GM18526 (cell line): ENCODE results near the gene SMIM38.

Experiments
- POLR2A ChIP-seq: IDR thresholded peaks from 3 replicates; pipeline ENCODE4 v1.6.1; 2011; ENCODE audit not compliant: insufficient read length; ENCODE audit errors: extremely low read depth

Gene SMIM38

DNA sequence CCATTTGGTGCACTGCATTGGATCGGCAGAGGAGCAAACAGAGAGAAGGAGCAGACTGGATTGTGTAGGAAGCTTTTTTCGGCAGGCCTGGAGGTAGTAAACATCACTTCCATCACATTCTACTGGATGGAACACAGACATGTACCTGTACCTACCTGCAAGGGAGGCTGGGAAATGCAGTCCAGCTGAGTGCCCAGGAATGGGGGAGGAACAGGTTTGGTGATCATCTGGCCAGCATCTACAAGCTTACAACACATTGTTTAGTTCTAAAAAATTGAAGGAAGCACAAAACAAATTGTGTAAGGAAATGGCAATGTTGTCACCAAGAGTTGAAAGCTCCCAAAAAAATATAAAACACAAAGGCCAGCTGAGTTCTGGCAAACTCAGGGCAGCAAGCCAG is 19.1 kb downstream of the SMIM38 start:
- TF ChIP-seq POLR2A, result no peak

DNA sequence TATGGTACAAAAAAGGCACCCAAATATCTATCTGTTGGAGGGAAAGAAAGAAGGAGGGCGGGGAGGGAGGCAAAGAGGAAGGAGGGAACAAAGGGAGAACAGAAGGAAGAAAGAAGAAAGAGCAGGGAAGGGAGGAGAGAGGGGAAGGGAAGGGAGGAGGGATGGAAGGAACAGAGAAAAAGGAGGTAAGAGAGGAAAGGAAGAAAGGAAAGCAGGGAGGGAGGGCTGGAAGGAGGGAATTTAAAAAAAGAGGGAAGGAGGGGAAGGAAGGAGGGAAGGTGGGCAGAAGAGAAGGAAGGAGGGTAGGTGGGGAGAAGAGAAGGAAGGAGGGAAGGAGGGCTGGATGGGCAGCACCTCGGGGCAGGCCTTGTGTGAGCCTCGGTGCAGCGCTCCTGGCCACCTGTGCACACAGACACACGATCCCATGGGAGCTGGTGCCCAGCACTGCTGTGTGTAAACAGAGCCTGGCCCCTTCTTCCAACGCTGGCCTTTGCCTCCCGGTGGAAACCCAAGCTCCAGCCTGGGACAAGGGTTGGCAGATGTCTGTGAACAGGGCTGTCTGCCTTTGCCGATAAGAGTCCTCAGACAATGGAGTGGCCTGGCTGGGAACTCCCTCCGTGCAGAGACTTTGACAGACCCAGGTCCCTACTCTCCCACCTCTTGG is 23.2 kb downstream of the SMIM38 start:
- TF ChIP-seq POLR2A, result no peak

DNA sequence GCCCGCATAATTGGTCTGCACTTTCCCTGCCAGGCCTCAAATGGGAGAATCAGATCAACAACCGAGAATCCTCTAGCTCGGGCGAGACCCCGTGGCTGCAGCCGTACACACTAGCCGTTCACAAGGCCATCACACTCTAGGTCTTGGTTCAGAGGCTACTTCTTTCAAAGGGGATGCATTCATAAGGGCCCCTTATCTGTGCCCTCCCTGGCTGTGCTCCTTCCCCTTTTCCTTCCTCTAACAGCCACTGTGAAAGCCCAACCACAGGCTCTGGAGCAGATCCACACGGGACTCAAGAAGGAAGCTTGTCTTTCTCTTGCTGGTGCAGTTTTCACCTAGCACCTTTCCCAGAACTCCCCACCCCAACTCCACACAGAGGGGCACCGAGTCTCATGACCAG is 24.5 kb downstream of the SMIM38 start:
- no peak for TF ChIP-seq POLR2A

DNA sequence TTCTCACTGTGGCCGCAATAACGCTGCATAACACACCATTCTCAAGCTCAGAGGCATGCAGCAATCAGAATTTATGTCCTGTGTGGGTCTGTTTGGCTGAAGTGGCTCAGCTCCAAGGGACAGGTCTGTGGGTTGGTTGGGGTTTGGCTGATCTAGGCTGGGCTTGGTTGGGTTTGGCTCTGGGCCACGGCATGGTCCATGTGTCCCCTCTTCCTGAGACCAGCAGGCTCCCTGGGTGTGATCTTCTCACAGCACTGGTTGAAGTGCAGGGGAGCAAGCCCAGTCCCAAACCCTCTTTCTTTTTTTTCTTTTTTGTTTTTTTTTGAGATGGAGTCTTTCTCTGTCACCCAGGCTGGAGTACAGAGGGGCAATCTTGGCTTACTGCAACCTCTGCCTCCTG is 25.0 kb downstream of the SMIM38 start:
- TF ChIP-seq POLR2A, result no peak

DNA sequence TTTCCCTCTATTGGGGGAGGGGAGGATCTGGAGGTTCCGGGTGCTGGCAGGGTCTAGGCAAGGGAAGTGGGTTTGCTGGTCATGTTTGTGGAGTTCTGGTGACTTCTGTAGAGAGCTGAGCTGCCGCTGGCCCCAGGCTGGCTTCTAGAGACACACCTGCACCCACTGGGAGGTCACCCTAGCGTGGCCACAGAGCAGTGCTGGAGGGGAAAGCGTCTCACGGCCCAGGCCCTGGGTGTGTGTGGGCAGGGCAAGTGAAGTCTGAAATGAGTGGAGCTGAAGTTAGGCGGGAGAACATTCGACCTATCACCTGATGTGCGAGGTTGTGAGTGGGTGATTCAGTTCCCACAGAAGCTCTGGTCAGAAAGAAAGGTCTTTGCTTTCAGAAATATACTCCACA is 27.9 kb downstream of the SMIM38 start:
- no peak for TF ChIP-seq POLR2A

DNA sequence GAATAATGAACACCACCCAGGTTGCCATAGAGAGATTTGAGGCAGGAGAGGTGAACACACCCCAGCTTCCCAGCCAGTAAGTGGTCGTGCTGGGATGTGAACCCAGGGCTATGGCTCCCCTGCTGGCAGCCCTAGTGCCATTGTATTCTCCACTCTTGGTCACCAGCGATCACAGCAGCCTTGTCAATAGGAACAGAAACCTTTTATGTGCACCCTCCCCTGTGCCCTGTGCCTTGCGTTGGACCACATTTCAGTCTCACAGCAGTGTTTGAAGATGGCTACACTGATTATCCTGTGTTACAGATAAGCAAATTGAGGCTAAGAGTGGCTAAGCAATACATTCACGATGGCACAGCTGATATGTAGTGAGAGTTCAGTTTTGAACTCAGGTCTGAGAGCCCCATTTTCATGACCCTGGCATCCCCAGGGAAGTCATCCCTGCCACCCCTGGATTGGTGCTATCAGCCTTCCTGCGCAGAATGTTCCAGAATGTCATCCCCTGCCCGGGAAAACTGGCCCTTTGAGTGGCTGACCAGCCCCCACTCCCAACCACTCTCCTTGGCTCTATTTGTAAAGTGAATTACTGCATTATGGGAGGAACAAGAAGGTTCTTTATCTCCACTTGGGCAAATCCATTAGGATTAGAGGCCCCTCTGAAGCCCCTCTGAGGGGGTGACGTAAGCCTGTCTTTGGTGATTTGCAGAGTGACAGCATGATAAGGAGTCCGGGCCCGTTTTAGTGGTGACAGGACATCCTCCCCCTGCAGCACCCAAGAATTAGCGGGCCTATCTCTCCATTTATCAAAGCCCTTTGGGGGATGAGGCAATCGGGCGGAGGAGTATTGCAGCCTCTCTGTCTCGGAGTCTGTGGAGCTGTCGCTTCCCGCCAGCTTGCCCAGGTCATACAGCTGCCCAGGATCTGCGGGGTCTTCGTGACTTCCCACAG is 30.9 kb downstream of the SMIM38 start:
- no peak for TF ChIP-seq POLR2A

DNA sequence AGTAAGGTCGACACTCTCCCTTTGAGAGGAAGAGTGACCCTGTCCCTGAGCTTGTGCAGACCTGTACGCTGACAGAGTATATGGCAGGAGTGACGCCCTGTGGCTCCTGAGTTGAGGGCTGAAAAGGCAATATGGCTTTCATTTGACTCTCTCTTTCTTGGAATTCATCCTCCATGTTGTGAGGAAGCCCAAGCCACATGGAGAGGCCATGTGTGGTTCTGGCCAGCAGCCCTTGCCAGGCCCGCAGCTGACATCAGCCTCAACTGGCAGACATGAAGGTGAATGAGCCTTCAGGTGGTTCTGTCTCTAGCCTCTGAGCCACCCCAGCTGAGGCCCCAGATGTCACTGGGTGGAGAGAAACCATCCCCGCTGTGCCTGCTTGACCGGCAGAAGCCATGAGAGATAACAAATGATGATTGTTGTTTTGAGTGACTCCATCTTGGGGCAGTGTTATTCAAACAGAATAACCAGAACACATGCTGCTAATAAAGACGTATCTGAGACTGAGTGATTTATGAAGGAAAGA is 31.9 kb downstream of the SMIM38 start:
- TF ChIP-seq POLR2A, result no peak

DNA sequence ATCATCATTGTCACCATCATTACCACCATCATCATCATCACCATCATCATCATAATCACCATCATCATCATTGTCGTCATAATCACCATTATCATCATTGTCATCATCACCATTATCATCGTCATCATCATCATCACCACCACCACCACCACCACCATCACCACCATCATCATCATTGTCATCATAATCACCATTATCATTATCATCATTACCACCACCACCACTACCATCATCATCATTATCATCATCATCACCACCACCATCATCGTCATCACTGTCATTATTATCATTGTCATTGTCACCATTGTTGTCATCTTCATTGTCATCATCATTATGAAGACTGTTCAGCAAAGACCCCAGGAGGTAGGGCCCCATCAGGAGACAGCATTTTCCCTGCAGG is 33.3 kb downstream of the SMIM38 start:
- TF ChIP-seq POLR2A, result no peak

DNA sequence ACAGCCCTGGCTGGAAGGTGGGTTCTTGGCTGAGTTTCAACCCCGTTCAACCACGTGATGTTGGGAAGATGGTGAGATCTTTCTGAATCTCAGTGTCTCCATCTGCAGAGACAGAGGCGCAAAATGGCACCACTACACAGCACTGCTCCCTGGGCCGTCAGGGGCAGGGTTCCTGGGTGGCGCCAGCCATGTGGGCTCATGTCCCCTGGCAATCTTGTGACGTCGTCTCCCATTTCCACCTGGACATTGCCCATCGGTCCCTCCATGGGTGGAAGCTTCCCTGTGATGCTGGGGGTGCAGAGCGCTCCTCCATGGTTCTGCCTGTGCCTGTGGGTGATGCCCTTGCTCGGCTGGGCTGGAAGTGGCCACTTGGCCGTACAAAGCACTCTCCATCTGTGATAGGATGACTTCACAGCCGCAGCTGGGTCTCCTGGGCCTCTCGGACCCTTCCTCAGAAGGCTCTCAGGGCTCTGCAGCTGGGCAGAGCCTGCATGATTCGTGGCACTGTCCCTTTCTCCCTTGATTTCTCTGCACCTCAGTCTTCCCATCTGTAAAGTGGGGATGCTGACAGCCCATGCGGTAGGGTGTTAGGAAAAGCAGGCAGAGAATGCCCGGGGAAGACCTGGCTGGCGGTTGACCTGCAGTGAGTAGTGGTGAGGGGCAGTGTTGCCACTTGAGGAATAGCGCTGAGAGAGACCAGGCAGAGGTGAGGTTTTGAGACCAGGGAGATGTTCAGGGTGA is 35.2 kb downstream of the SMIM38 start:
- no peak for TF ChIP-seq POLR2A

DNA sequence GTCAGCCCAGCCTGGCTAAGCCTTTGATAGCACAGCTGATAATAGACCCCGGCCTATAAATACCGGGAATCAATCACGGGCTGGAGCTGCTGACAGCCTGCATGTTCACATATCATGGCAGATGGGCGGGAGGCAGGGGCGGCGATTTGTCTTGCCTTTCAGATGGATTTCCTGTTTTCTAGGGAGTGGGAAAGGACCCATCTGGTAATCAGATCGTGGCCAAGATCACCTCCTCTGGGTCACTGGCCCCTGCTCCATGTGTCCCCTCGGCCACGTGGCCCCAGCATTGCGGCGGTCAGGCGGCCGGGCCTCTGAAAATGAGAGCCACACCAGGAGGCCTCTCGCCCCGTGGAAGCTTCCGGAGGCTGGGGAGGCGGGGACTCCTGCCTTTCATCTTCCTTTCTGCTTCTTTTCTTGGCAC is 36.6 kb downstream of the SMIM38 start:
- TF ChIP-seq POLR2A, result no peak

DNA sequence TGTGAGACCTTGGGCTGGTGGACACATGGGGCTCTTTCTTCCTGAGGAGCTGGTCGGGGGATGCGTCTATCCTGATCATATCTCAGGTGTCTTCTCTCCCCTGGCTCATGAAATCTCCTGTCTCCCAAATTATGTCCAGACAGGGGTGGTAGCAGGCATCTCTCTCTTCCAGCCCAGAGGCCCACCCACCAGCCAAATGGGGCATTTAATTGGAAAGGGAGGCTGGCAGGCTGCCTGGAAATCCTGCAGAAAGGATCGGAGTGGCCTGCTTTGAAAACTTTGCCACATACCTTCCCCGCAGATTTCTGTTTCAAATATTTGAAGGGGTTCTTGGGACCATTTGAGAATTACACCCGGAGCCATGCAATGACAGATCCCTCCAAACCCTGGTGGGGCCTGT is 37.4 kb downstream of the SMIM38 start:
- TF ChIP-seq POLR2A, result no peak

DNA sequence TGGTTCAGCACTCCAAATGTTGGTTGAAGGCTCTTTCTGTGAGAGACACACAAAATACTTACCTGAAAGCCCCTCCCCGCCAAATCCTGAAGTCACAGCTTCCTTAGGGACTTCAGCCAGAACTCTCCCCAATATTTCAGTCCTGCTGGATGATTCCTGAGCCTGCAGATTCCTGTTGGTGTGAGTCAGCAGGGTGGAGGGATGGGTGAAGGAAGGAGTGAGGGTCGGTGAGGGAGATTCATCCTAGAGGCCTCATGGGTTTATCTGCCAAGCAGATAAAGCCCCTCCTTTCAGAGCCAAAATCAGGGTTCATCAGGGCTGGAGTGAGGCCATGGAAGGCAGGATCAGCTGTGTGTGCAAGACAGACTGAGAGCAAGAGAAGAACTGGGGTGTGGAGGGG is 37.9 kb downstream of the SMIM38 start:
- no peak for TF ChIP-seq POLR2A

DNA sequence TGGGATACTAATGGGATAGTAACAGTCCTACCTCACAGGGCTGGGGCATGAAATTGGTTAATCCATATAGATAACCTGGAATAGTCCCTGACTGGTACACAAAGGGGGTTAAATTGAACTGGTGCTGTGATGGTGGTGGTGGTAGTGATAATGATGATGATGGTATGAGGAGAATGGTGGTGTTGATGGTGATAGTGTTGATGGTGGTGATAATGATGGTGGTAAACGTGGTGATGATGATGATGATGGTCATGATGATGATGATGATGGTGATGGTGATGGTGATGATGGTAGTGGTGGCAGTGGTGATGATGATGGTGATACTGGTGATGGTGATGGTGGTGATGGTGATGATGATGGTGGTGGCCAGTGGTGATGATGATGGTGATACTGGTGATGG is 38.7 kb downstream of the SMIM38 start:
- TF ChIP-seq POLR2A, result no peak

DNA sequence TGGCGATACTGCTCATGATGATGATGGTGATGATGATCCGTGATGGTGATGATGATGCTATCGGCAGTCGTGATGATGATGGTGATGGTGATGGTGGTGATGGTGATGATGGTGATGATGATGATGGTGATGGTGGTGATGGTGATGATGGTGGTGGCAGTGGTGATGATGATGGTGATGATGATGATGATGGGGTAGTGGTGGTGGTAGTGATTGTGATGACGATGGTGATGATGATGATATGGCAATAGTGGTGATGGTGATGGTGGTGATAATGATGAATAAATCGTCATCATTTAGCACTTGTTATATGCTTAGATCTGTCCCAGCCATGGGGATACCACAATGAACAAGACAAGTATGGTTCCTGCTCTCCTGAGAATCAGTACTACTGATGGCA is 39.2 kb downstream of the SMIM38 start:
- no peak for TF ChIP-seq POLR2A
